Astrocyte (in vitro differentiated cells and primary cell): Measurements from ENCODE around the gene CTDP1. TPM values are rescaled to one million over a fixed set of nuclear protein-coding genes. Genes with fewer than 3 reads are reported as not detected.

Experiments used
- DNase-seq: peaks from one replicate; pipeline ENCODE4 v3.0.0-alpha.2; 2010; ENCODE audit warnings: low read depth
- FAIRE-seq: peaks from 2 replicates; lab custom pipeline; 2011; peaks lifted over from hg19 to GRCh38; lab: Jason Lieb, UNC
- H2AFZ ChIP-seq: 2 replicates; pipeline ENCODE4 v1.6.0; 2012; ENCODE audit warnings: low read depth, low read length, inconsistent platforms
- H3K27ac ChIP-seq: 2 replicates; pipeline ENCODE4 v1.5.1; 2011; ENCODE audit warnings: low read depth, low read length, inconsistent platforms
- H3K27me3 ChIP-seq: 2 replicates; pipeline ENCODE4 v1.6.0; 2011; ENCODE audit warnings: low read length, inconsistent platforms; ENCODE audit not compliant: insufficient read depth
- H3K36me3 ChIP-seq: 2 replicates; pipeline ENCODE4 v1.5.1; 2011; ENCODE audit warnings: low read length, inconsistent platforms; ENCODE audit not compliant: insufficient read depth
- H3K4me1 ChIP-seq: 2 replicates; pipeline ENCODE4 v1.5.1; 2011; ENCODE audit warnings: low read length, inconsistent platforms; ENCODE audit not compliant: insufficient read depth
- H3K4me2 ChIP-seq: 2 replicates; pipeline ENCODE4 v1.6.0; 2012; ENCODE audit warnings: low read length, inconsistent platforms
- H3K4me3 ChIP-seq: 2 replicates; pipeline ENCODE4 v1.5.1; 2011; ENCODE audit warnings: low read depth, mild to moderate bottlenecking, low read length, inconsistent platforms; ENCODE audit not compliant: insufficient read depth
- H3K79me2 ChIP-seq: 2 replicates; pipeline ENCODE4 v1.6.0; 2012; ENCODE audit warnings: mild to moderate bottlenecking, low read length, inconsistent platforms; ENCODE audit not compliant: insufficient read depth
- H3K9ac ChIP-seq: 2 replicates; pipeline ENCODE4 v1.6.0; 2012; ENCODE audit warnings: mild to moderate bottlenecking, low read length, inconsistent platforms
- H3K9me3 ChIP-seq: 2 replicates; pipeline ENCODE4 v1.5.1; 2012; ENCODE audit warnings: low read depth, mild to moderate bottlenecking, low read length, inconsistent platforms; ENCODE audit not compliant: insufficient read depth
- H4K20me1 ChIP-seq: 2 replicates; pipeline ENCODE4 v1.6.0; 2012; ENCODE audit warnings: low read length, inconsistent platforms; ENCODE audit not compliant: insufficient read depth
- H3K27ac Mint-ChIP-seq: one replicate; pipeline ENCODE4 v1.8.0; 2021; ENCODE audit warnings: mild to moderate bottlenecking, mixed read lengths; ENCODE audit not compliant: unreplicated experiment
- H3K27me3 Mint-ChIP-seq: one replicate; pipeline ENCODE4 v1.8.0; 2021; ENCODE audit warnings: low read depth, mixed read lengths; ENCODE audit not compliant: unreplicated experiment
- H3K36me3 Mint-ChIP-seq: one replicate; pipeline ENCODE4 v1.8.0; 2021; ENCODE audit warnings: low read depth, mixed read lengths; ENCODE audit not compliant: unreplicated experiment
- H3K4me1 Mint-ChIP-seq: one replicate; pipeline ENCODE4 v1.8.0; 2021; ENCODE audit warnings: low read depth, mixed read lengths; ENCODE audit not compliant: unreplicated experiment
- H3K4me3 Mint-ChIP-seq: one replicate; pipeline ENCODE4 v1.8.0; 2021; ENCODE audit warnings: mild to moderate bottlenecking, moderate library complexity, mixed read lengths; ENCODE audit not compliant: unreplicated experiment
- H3K9me3 Mint-ChIP-seq: one replicate; pipeline ENCODE4 v1.8.0; 2021; ENCODE audit warnings: mild to moderate bottlenecking, mixed read lengths; ENCODE audit not compliant: unreplicated experiment
- EZH2 ChIP-seq: IDR thresholded peaks from 2 replicates; pipeline ENCODE4 v1.6.1; 2012; ENCODE audit warnings: mild to moderate bottlenecking, low read length, inconsistent platforms; ENCODE audit not compliant: insufficient read depth
- total RNA-seq: library from RNA; stranded (reverse); gene quantifications from 2 replicates; pipeline ENCODE4 v1.2.1, GENCODE V29; 2021
- TF ChIP-seq, protein P1 (sequence below): IDR thresholded peaks from 2 replicates; pipeline ENCODE4 v1.5.1; 2011; ENCODE audit warnings: low read depth, mild to moderate bottlenecking, inconsistent platforms, low read length, moderate library complexity; ENCODE audit not compliant: insufficient read depth

The CTDP1 gene
- total RNA-seq, 1 donor from 2014 or later, result 31.7 TPM

GRCh38 chr18:79705272-79705671, 25.7 kb downstream of the CTDP1 start:
- no peak overlapping the region for H3K27ac ChIP-seq
- no peak overlapping the region for H3K4me3 ChIP-seq
- peaks cover 40% of the 10 kb centered on the region for H4K20me1 ChIP-seq
- peaks cover 3% of the 10 kb centered on the region for H3K4me1 Mint-ChIP-seq
- peaks cover 4% of the 10 kb centered on the region for H3K9me3 Mint-ChIP-seq
- no peak overlapping the region for H3K4me2 ChIP-seq
- no peak overlapping the region for H3K4me3 Mint-ChIP-seq
- peaks cover 22% of the 10 kb centered on the region for H3K79me2 ChIP-seq
- peaks cover 23% of the 10 kb centered on the region for H3K36me3 ChIP-seq
- no peaks in the 10 kb centered on the region for H3K4me1 ChIP-seq
- peaks cover 33% of the 10 kb centered on the region for H3K36me3 Mint-ChIP-seq
- H3K9ac ChIP-seq, result no peak overlapping the region
- no peak for FAIRE-seq
- H3K27me3 ChIP-seq, result no peaks in the 10 kb centered on the region
- TF ChIP-seq, protein P1, sequence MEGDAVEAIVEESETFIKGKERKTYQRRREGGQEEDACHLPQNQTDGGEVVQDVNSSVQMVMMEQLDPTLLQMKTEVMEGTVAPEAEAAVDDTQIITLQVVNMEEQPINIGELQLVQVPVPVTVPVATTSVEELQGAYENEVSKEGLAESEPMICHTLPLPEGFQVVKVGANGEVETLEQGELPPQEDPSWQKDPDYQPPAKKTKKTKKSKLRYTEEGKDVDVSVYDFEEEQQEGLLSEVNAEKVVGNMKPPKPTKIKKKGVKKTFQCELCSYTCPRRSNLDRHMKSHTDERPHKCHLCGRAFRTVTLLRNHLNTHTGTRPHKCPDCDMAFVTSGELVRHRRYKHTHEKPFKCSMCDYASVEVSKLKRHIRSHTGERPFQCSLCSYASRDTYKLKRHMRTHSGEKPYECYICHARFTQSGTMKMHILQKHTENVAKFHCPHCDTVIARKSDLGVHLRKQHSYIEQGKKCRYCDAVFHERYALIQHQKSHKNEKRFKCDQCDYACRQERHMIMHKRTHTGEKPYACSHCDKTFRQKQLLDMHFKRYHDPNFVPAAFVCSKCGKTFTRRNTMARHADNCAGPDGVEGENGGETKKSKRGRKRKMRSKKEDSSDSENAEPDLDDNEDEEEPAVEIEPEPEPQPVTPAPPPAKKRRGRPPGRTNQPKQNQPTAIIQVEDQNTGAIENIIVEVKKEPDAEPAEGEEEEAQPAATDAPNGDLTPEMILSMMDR, result no peak
- TF ChIP-seq EZH2, result no peak
- no peaks in the 10 kb centered on the region for H3K27me3 Mint-ChIP-seq
- H2AFZ ChIP-seq, result no peak overlapping the region
- no peaks in the 10 kb centered on the region for H3K9me3 ChIP-seq
- H3K27ac Mint-ChIP-seq, result no peak overlapping the region
- no peak for DNase-seq

GRCh38 chr18:79706006-79706405, 26.4 kb downstream of the CTDP1 start:
- Histone ChIP-seq H3K79me2 (peaks cover 22% of the 10 kb centered on the region), H3K4me2 (no peak overlapping the region), H3K27me3 (no peaks in the 10 kb centered on the region), H3K4me3 (no peak overlapping the region), H3K9ac (no peak overlapping the region), H3K36me3 (peaks cover 24% of the 10 kb centered on the region), H3K4me1 (no peaks in the 10 kb centered on the region), H4K20me1 (peaks cover 34% of the 10 kb centered on the region), H2AFZ (no peak overlapping the region), H3K27ac (no peak overlapping the region), H3K9me3 (no peaks in the 10 kb centered on the region)
- DNase-seq (no peak), FAIRE-seq (no peak)
- TF ChIP-seq, protein P1, result no peak
- TF ChIP-seq EZH2, result no peak
- peaks cover 1% of the 10 kb centered on the region for H3K9me3 Mint-ChIP-seq
- no peak overlapping the region for H3K4me3 Mint-ChIP-seq
- H3K27me3 Mint-ChIP-seq, result no peaks in the 10 kb centered on the region
- H3K36me3 Mint-ChIP-seq, result peaks cover 31% of the 10 kb centered on the region
- H3K27ac Mint-ChIP-seq, result no peak overlapping the region
- no peaks in the 10 kb centered on the region for H3K4me1 Mint-ChIP-seq

DNA sequence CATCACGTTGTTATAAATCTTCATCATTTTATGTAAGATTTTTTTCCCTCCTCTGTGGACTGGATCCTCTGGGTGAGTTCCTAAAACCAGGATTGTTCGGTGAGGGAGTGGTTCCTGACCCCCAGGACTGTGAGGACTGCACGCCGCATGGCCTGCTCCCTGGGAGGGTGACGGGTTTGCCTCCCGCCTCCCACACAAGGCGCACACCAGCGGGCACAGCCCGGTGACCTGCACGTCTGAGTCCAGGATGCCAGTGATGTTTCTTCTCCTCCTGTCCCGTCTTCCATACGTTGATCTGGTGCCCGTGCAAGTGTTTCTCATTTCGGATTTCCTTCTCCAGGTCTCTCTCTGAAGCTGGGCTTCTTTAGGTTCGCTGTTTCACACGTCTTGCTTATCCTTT, 27.1 kb downstream of the CTDP1 start:
- no peak overlapping the region for H3K4me2 ChIP-seq
- H3K27me3 ChIP-seq, result no peaks in the 10 kb centered on the region
- Mint-ChIP-seq H3K27me3 (no peaks in the 10 kb centered on the region), H3K27ac (no peak overlapping the region), H3K4me1 (no peaks in the 10 kb centered on the region), H3K9me3 (no peaks in the 10 kb centered on the region), H3K36me3 (peaks cover 30% of the 10 kb centered on the region), H3K4me3 (no peak overlapping the region)
- TF ChIP-seq, protein P1, result no peak
- TF ChIP-seq EZH2, result no peak
- no peaks in the 10 kb centered on the region for H3K4me1 ChIP-seq
- H3K27ac ChIP-seq, result no peak overlapping the region
- H3K36me3 ChIP-seq, result peaks cover 24% of the 10 kb centered on the region
- no peak for DNase-seq
- no peak overlapping the region for H3K9ac ChIP-seq
- no peak overlapping the region for H3K4me3 ChIP-seq
- H4K20me1 ChIP-seq, result peaks cover 32% of the 10 kb centered on the region
- no peak overlapping the region for H2AFZ ChIP-seq
- no peak for FAIRE-seq
- H3K9me3 ChIP-seq, result no peaks in the 10 kb centered on the region
- H3K79me2 ChIP-seq, result peaks cover 20% of the 10 kb centered on the region
